ENCODE measurements around the gene SIK2. TPM values are rescaled to one million over a fixed set of nuclear protein-coding genes. Genes with fewer than 3 reads are reported as not detected.

SIK2 gene
- total RNA-seq, 1 experiment from 2014 or later: 13.9 TPM

GRCh38 chr11:111718859-111719258 is 116.6 kb downstream of the SIK2 start:
- H3K9me3 Mint-ChIP-seq (ENCODE audit: low read depth, unreplicated experiment): no peaks in the 10 kb centered on the region
- H3K4me3 Mint-ChIP-seq (ENCODE audit: low read depth, unreplicated experiment): no peak overlapping the region
- intact Hi-C loops (cut with micrococcal nuclease; ENCODE audit: unreplicated experiment): loop anchor here (5.0 kb wide), 1 partner anchor 117 kb away; the partner anchor contains the start of gene SIK2
- peaks cover 18% of the 10 kb centered on the region for H3K4me1 Mint-ChIP-seq (ENCODE audit: low read depth, unreplicated experiment)
- BruUV-seq (replicated peaks): no TSS peak
- peak overlapping the region; percentile 21 for H3K27ac Mint-ChIP-seq (ENCODE audit: unreplicated experiment)
- peaks cover 23% of the 10 kb centered on the region for H3K36me3 Mint-ChIP-seq (ENCODE audit: insufficient read depth, unreplicated experiment)
- TF ChIP-seq, protein P1, sequence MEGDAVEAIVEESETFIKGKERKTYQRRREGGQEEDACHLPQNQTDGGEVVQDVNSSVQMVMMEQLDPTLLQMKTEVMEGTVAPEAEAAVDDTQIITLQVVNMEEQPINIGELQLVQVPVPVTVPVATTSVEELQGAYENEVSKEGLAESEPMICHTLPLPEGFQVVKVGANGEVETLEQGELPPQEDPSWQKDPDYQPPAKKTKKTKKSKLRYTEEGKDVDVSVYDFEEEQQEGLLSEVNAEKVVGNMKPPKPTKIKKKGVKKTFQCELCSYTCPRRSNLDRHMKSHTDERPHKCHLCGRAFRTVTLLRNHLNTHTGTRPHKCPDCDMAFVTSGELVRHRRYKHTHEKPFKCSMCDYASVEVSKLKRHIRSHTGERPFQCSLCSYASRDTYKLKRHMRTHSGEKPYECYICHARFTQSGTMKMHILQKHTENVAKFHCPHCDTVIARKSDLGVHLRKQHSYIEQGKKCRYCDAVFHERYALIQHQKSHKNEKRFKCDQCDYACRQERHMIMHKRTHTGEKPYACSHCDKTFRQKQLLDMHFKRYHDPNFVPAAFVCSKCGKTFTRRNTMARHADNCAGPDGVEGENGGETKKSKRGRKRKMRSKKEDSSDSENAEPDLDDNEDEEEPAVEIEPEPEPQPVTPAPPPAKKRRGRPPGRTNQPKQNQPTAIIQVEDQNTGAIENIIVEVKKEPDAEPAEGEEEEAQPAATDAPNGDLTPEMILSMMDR (IDR thresholded peaks at IDR 0.05; ENCODE audit: unreplicated experiment): no peak
- no peak for DNase-seq
- CTCF ChIA-PET: interaction anchor here (1.0 kb wide), 1 partner anchor 115 kb away, joined by 3 read pairs; no protein-coding TSS in a partner anchor
- H3K27me3 Mint-ChIP-seq (ENCODE audit: unreplicated experiment): no peaks in the 10 kb centered on the region

GRCh38 chr11:111719379-111719778 is 117.1 kb downstream of the SIK2 start:
- Mint-ChIP-seq H3K4me3 (ENCODE audit: low read depth, unreplicated experiment) (no peak overlapping the region), H3K9me3 (ENCODE audit: low read depth, unreplicated experiment) (no peaks in the 10 kb centered on the region), H3K4me1 (ENCODE audit: low read depth, unreplicated experiment) (peaks cover 18% of the 10 kb centered on the region), H3K27ac (ENCODE audit: unreplicated experiment) (no peak overlapping the region), H3K36me3 (ENCODE audit: insufficient read depth, unreplicated experiment) (peaks cover 23% of the 10 kb centered on the region), H3K27me3 (ENCODE audit: unreplicated experiment) (no peaks in the 10 kb centered on the region)
- BruUV-seq (replicated peaks): no TSS peak
- TF ChIP-seq, protein P1 (IDR thresholded peaks at IDR 0.05; ENCODE audit: unreplicated experiment): no peak
- DNase-seq: no peak
- intact Hi-C loops (cut with micrococcal nuclease; ENCODE audit: unreplicated experiment): loop anchor here (5.0 kb wide), 1 partner anchor 117 kb away; the partner anchor contains the start of gene SIK2
- CTCF ChIA-PET: no interaction called here

DNA sequence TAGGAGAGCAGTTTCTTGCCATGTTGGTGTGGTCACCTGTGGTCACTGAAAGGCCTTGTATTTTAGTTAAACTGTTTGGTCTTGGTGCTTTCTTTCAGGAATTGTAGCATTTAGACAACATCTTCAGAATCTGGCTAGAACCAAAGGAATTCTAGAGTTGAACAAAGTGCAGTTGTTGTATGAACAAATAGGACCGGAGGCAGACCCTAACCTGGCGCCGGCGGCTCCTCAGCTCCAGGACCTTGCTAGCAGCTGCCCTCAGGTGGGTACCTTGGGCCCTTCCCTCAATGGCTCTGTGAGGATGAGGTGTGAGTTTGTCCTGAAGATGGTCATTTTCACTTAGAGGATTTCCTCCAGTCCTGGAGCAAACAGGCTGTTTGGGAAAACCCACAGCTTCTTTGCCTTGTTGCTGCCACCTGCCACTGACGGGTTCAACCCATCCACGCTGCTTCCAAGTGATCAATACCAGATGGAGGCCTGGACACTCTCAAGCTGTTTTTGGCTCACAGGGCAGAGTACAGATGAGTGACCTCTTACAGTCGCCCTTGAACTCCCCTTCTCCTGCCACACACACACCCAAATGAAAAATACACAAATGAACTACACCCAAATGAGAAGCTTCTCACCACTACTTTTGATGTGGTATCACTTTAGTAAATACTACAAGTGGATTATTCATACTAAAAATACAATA is 118.7 kb downstream of the SIK2 start:
- peaks cover 23% of the 10 kb centered on the region for H3K36me3 Mint-ChIP-seq (ENCODE audit: insufficient read depth, unreplicated experiment)
- H3K27ac Mint-ChIP-seq (ENCODE audit: unreplicated experiment): no peak overlapping the region
- no peaks in the 10 kb centered on the region for H3K9me3 Mint-ChIP-seq (ENCODE audit: low read depth, unreplicated experiment)
- BruUV-seq (replicated peaks): no TSS peak
- H3K27me3 Mint-ChIP-seq (ENCODE audit: unreplicated experiment): no peaks in the 10 kb centered on the region
- TF ChIP-seq, protein P1 (IDR thresholded peaks at IDR 0.05; ENCODE audit: unreplicated experiment): no peak
- CTCF ChIA-PET: interaction anchor here (0.6 kb wide), 1 partner anchor 57 kb away, joined by 4 read pairs; no protein-coding TSS in a partner anchor
- H3K4me3 Mint-ChIP-seq (ENCODE audit: low read depth, unreplicated experiment): no peak overlapping the region
- intact Hi-C loops (cut with micrococcal nuclease; ENCODE audit: unreplicated experiment): no loop called here
- H3K4me1 Mint-ChIP-seq (ENCODE audit: low read depth, unreplicated experiment): peaks cover 18% of the 10 kb centered on the region
- DNase-seq: no peak

- CTCF ChIA-PET: no interaction called here
- no peak overlapping the region for H3K4me3 Mint-ChIP-seq (ENCODE audit: low read depth, unreplicated experiment)
Measured at GRCh38 chr11:111722501-111722900, 120.3 kb downstream of the SIK2 start.

More at GRCh38 chr11:111722501-111722900, 120.3 kb downstream of the SIK2 start:
- H3K4me1 Mint-ChIP-seq (ENCODE audit: low read depth, unreplicated experiment): peaks cover 15% of the 10 kb centered on the region
- BruUV-seq (replicated peaks): no TSS peak
- no peaks in the 10 kb centered on the region for H3K9me3 Mint-ChIP-seq (ENCODE audit: low read depth, unreplicated experiment)
- peaks cover 27% of the 10 kb centered on the region for H3K36me3 Mint-ChIP-seq (ENCODE audit: insufficient read depth, unreplicated experiment)
- TF ChIP-seq, protein P1 (IDR thresholded peaks at IDR 0.05; ENCODE audit: unreplicated experiment): no peak
- no peaks in the 10 kb centered on the region for H3K27me3 Mint-ChIP-seq (ENCODE audit: unreplicated experiment)
- no peak overlapping the region for H3K27ac Mint-ChIP-seq (ENCODE audit: unreplicated experiment)
- DNase-seq: no peak
- intact Hi-C loops (cut with micrococcal nuclease; ENCODE audit: unreplicated experiment): no loop called here

Data from Calu3 (cell line).